Iris pigment epithelial cell (primary cell): ENCODE measurements around the gene NXF2B.
"Not testable (repeated sequence)": the region's sequence is repeated elsewhere in the genome, so short reads cannot be mapped to it uniquely, and the experiment has no call there.

Experiments
- DNase-seq: peaks from one replicate; pipeline ENCODE4 v3.0.0-alpha.2; 2011; ENCODE audit warnings: low read depth

NXF2B gene, protein sequence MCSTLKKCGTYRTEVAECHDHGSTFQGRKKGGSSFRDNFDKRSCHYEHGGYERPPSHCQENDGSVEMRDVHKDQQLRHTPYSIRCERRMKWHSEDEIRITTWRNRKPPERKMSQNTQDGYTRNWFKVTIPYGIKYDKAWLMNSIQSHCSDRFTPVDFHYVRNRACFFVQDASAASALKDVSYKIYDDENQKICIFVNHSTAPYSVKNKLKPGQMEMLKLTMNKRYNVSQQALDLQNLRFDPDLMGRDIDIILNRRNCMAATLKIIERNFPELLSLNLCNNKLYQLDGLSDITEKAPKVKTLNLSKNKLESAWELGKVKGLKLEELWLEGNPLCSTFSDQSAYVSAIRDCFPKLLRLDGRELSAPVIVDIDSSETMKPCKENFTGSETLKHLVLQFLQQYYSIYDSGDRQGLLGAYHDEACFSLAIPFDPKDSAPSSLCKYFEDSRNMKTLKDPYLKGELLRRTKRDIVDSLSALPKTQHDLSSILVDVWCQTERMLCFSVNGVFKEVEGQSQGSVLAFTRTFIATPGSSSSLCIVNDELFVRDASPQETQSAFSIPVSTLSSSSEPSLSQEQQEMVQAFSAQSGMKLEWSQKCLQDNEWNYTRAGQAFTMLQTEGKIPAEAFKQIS

DNA sequence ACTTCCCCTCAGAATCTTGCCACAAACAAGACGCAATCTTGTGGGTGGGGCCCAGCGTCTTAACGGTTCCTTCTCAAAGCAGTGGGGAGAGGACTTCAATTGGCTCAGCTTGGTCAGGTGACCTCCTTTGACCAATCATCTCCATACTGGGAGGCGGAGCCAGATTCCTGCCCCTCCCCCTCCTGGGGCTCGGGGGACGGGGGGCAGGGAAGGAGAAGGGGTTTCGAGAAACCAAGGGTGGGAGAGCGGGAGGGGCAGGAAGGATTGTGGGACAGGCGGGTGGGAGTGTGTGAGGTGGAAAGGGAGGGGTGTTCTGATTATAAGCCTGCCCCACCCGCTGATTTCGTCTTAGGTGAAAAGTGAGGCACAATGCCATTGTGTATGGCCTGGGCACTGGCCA, at the start of gene NXF2B:
Gene NXF2B, minus strand, starts transcription at position 101 of the 400 bp plus-strand sequence. CDS start 59,972 bp downstream, outside the sequence.
- not testable (repeated sequence) for DNase-seq

DNA sequence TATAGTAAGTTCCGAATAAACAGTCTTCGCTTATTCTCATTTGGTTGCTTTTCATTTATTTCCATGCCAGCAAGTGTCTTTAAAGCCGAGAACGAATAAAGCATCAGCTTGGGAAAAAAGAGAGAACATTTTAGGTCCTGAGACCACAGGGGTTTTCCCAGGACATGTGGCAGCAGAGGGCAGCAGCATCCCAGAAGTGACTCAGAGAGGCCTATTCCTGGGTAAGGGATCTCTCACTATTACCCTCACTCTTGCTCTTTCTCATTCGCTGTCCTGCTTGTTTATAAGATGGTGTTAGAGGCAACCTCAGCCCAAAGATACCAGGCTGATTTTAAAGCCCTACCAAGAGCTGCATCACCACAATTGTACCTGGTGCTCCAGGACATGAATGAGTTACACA, 39.0 kb upstream of the NXF2B start:
- not testable (repeated sequence) for DNase-seq

DNA sequence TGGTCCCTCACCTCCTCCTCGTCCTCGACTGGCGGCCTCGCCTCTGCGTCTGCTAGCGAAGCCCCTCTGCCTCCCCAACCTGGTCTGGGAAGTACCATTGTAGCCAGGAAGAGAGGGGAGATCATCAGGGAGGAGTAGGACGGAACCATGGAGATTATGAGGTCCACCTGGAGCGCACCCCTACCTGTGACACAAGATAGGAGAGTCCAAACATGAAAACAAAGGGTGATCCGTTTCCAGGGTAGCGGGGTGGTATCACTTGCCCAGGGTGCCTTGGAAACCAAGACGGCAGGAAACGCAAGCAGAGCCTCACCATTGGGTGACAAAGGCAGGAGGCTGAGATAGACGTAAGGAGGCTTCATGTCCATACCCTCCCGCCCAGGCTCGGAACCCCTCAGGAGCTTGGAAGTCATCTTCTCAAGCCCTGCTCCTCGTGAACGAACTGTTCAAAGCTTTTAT, 32.0 kb upstream of the NXF2B start, which contains the start of gene TCP11X2:
Gene TCP11X2, minus strand, starts transcription at position 51 of the 459 bp plus-strand sequence.
- not testable (repeated sequence) for DNase-seq

DNA sequence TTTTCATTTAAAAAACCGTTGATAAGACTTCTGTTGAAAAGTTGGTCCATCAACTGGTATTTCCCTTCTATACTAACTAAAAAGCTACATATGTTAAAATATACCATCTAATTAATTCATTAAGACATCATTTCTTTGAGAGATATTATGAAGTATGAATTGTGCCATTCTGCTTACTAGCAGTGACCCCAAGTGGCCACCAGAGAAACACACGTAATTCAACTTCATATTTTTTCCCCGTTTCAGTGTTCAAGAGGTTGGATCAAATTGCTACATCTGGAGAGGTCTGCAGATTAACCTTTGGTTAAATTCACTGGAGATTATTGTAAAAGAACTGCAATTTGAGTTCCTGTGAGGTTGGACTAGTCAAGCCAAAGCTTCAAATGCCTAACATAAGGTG, 30.4 kb upstream of the NXF2B start:
- DNase-seq: not testable (repeated sequence)

DNA sequence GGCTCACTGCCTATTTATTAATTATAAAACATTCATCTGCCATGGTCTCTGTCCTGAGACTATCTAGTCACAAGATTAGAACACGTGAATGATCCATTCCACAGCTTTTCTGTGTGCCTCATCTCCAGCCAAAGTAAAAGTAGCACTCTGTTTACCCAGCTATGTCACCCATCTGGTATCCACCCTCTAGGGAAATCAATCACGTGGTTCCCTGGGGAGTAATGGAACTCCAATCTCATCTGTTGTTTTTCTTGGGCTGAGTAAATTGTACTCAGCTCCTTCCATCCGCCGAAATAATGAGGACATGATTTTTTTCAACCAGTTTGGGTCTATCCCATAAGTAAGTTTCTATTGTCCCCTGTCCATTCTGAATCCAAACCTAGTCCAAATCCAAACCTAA, 18.8 kb upstream of the NXF2B start:
- not testable (repeated sequence) for DNase-seq

DNA sequence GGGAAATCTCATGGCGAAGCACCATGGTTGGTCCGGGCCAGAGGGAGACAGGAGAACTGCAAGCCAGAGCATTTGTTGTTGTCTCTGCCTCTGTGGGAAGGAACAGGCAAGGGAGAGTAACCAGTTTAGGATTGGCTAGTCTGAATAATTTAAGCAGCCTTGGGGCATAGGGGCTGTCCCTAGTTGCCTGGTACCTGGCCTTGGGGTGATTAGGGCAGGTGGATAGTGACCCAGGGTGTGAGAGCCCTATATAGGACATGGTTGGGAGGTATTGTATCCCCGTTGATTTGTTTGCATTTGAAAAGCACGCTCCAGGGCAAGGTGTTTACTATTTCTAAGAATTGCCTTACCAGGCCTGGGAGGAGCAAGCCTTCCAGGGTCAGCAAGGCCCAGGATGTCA, 25.3 kb downstream of the NXF2B start:
- DNase-seq: not testable (repeated sequence)

DNA sequence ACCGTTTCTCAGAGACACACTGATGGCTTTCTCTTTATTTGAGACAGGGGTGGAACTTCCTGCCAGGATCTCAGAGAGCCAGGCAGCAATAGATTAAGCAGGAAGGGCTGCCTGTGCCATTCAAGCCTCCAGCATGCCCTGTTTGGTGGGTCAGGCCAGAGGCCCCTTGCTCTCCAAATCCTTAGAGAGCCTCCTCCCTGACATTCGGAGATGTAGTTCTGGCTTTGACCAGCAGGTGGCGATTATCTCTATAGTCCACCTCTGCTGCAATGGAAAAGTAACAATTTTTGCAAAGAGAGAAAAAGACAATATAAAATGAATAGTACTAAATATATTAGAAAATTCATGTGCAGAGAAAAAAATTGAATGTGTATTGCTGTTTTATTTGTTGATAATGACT, 93.9 kb downstream of the NXF2B start:
- DNase-seq: peak; percentile 40

DNA sequence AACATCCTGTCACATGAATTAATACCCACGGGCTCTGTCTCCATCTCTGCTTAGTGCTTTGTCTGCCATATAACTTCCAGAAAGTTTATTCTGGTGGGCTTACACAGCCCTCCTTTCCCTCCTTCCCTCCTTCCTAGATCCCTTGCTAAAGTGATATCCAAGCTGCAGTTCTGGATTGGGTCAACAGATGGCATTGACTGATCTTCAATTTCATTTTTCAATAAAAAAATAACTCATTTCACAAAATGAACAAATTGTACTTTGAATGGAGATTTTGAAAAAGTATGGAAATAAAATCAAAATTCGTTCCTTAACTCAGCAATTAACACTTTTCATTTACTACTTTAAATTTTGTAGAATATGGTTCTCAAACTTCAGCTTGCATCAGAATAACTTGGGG, 97.9 kb downstream of the NXF2B start:
- DNase-seq: peak; percentile 9

DNA sequence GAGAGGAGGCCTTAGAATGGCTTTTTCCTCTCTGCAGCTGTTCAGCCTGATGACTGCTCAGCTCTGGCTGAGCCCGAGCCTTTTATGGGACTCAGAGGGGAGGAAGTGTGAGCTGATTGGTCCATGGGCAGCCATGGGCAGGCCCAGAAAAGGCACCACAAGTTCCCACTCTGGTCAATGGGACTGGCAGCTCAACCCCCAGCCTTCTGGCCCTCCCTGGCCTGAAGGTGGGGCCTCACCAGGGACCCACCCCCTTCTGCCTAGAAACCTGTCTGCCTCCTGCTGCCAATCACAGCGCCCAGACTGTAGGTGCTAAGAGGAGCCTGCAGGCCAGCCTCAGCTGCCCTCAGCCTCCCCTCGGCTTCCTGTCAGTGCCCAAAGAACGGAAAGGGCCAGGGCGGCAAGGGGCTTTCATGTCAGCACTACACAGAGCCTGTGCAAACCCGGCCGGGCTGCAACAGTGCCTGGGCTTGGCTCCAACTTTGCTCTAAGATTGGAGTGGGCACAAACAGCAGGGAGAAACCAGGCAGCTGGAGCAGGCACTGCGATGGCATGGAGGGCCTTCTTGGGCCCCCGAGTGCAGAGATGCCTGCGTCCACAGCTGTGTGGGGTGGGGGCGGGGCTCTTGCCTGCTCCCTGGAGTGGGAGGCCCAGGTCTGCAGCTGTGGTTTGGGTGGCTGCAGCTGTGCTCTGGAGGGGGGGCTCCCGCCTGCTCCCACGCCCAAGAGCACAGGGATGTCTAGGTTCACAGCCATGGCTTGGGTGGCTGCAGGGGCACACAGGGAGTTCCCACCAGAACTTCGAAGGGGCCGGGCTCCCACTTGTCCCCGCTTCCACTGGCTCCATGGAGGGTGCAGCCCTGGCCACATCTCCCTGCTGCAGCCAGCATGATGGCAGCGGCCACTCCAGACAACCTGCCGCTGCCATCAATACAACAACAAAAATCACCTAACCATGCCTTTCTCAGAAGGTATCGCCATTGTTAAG, 100.2 kb downstream of the NXF2B start:
- no peak for DNase-seq

DNA sequence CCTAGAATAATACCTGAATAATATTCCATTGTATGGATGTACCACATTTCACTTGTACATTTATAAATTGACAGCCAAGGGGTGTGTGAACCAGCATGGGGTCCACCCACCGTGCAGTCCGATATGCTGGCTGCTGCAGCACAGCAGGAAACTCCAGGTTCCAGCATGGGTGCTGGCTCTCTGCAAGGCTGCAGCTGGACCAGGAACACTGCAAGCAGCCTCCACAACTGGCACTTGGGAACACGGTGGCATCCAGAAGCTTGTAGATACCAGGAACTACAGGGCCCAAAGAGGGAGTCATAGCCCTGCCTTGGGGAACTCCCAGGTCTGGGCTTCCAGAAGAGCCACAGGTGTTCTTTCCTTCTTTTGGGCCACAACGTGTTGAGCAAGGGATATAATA, 101.6 kb downstream of the NXF2B start:
- DNase-seq: no peak
